Hypothalamus (tissue), 51 donors: ENCODE results near the gene WEE2.
"Not testable (repeated sequence)": the region's sequence is repeated elsewhere in the genome, so short reads cannot be mapped to it uniquely, and the experiment has no call there.

Experiments used
- DNase-seq, 51 donors: peaks; one replicate each; lab custom pipeline; 2025; lab: John Stamatoyannopoulos, UW

The WEE2 gene

DNA sequence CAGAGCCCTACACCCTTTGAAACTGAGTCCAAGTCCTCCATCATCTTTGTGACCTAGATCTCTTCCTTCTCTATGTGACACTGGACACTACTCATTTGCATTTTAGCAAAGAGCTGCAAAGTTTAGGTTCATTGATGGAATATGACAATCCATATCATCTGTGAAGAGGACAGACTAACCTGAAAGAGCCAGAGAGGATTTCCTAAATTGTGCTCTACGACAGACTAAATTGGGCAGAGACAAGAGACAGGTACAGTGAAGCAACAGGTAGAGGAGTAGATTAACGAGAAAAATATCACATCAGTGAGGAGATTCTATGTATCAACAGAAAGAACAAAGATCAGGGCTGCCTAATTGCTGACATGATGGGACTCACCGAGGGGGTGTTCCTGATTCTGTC is 55.6 kb downstream of the WEE2 start, which contains the start of gene TAS2R3:
TSS of gene TAS2R3 (plus strand) at position 301 of the 400 bp plus-strand sequence. CDS start at position 363, 62 bp downstream.
- no peak for DNase-seq

DNA sequence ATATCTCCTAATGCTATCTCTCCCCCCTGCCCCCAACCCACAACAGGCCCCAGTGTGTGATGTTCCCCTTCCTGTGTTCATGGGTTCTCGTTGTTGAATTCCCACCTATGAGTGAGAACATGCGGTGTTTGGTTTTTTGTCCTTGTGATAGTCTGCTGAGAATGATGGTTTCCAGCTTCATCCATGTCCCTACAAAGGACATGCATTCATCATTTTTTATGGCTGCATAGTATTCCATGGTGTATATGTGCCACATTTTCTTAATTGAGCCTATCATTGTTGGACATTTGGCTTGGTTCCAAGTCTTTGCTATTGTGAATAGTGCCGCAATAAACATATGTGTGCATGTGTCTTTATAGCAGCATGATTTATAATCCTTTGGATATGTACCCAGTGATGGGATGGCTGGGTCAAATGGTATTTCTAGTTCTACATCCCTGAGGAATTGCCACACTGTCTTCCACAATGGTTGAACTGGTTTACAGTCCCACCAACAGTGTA is 62.0 kb downstream of the WEE2 start:
- DNase-seq = not testable (repeated sequence)

DNA sequence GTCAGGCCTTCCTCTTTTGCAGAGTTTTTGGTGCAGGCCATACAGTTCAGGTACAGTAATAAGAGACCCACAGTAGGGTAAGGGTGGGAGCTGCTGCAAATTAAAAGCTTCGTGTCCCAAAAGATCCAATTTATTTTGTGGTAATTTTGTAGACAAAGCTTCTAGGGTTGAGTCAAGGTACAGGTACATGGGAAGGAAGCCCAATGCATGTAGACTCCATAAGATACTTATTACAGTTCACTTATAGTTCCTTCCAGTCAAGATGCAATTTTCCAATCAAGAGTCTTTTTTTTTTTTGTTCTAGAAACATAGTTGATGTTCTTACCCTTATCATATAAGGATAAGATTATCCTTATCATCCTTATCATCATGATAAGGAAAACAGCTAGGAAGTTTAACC is 68.2 kb downstream of the WEE2 start, which contains the start of gene TAS2R4:
TSS of gene TAS2R4 (plus strand) at position 301 of the 400 bp plus-strand sequence. CDS start 1,815 bp downstream, outside the sequence.
- DNase-seq = no peak
